Liver (tissue), 3 donors: Measurements from ENCODE around the gene SPATA31C1.

Experiments used
- ATF3 ChIP-seq: IDR thresholded peaks from 2 replicates; pipeline ENCODE4 v1.6.1; 2016; ENCODE audit warnings: antibody characterized with exemption
- CTCF ChIP-seq: fragments of 150-350 bp; IDR thresholded peaks from 2 replicates; pipeline ENCODE4 v1.5.1; 2017; ENCODE audit warnings: improper control_type of control experiment, low read depth, low read length; ENCODE audit not compliant: missing input control
- EGR1 ChIP-seq, 2 donors: IDR thresholded peaks; 2 replicates each; pipeline ENCODE4 v1.6.1; 2016 to 2018; ENCODE audit warnings: antibody characterized with exemption in 2 of 2, low read depth in 2 of 2
- YY1 ChIP-seq: IDR thresholded peaks from 2 replicates; pipeline ENCODE4 v1.6.1; 2016; ENCODE audit warnings: antibody characterized with exemption, mild to moderate bottlenecking
- ZBTB33 ChIP-seq: IDR thresholded peaks from 2 replicates; pipeline ENCODE4 v1.6.1; 2016; ENCODE audit warnings: antibody characterized with exemption
- donor health status: healthy.
- donor health status: healthy.

- TF ChIP-seq CTCF: no peak
- no peak for TF ChIP-seq ATF3
- TF ChIP-seq YY1: no peak
- TF ChIP-seq EGR1 (IDR thresholded peaks at IDR 0.05; ENCODE audit: low read depth in 2 of 2): no peak
- no peak for TF ChIP-seq ZBTB33
Observed at GRCh38 chr9:87875831-87876545, 41.8 kb upstream of the SPATA31C1 start.
